ENCODE data around the gene C1orf174. TPM values are rescaled to one million over a fixed set of nuclear protein-coding genes. Genes with fewer than 3 reads are reported as not detected.

The C1orf174 gene
- total RNA-seq, 1 donor from 2014 or later, result 36.5 TPM

- Histone ChIP-seq H4K20me1 (ENCODE audit: low read depth) (no peaks in the 10 kb centered on the region), H3K4me3 (no peak overlapping the region), H3K36me3 (no peaks in the 10 kb centered on the region), H3K9me3 (ENCODE audit: low read depth) (no peaks in the 10 kb centered on the region), H3K4me1 (peaks cover 6% of the 10 kb centered on the region), H2AFZ (replicated peaks) (no peak overlapping the region), H3K27ac (no peak overlapping the region), H3K9ac (no peak overlapping the region), H3K79me2 (ENCODE audit: low read depth) (no peaks in the 10 kb centered on the region), H3F3A (ENCODE audit: low read depth) (no peaks in the 10 kb centered on the region), H3K27me3 (no peaks in the 10 kb centered on the region), H3K4me2 (no peak overlapping the region)
- DNase-seq (ENCODE audit: low spot score), result no peak
- H3K9me3 Mint-ChIP-seq, result no peaks in the 10 kb centered on the region
- no peaks in the 10 kb centered on the region for H3K36me3 Mint-ChIP-seq
- peaks cover 24% of the 10 kb centered on the region for H3K4me1 Mint-ChIP-seq
- H3K27me3 Mint-ChIP-seq (ENCODE audit: insufficient read depth, low read depth), result peaks cover 7% of the 10 kb centered on the region
- no peak overlapping the region for H3K27ac Mint-ChIP-seq
- H3K4me3 Mint-ChIP-seq, result no peak overlapping the region
- TF ChIP-seq EZH2 (IDR thresholded peaks at IDR 0.05) (no peak), CTCF (IDR thresholded peaks at IDR 0.05) (no peak), EZH2phosphoT487 (IDR thresholded peaks at IDR 0.05) (no peak)
These were observed 14.3 kb upstream of the C1orf174 start for GRCh38 chr1:3914331-3914851.

GRCh38 chr1:3912809-3913685 is 13.0 kb upstream of the C1orf174 start:
- no peaks in the 10 kb centered on the region for H3K36me3 Mint-ChIP-seq
- Histone ChIP-seq H3K27ac (no peak overlapping the region), H3K9ac (no peak overlapping the region), H3K4me3 (no peak overlapping the region), H3K4me1 (peaks cover 6% of the 10 kb centered on the region), H3F3A (ENCODE audit: low read depth) (no peaks in the 10 kb centered on the region), H3K9me3 (ENCODE audit: low read depth) (no peaks in the 10 kb centered on the region), H3K4me2 (no peak overlapping the region), H3K36me3 (no peaks in the 10 kb centered on the region), H3K79me2 (ENCODE audit: low read depth) (no peaks in the 10 kb centered on the region), H2AFZ (replicated peaks) (no peak overlapping the region), H4K20me1 (ENCODE audit: low read depth) (no peaks in the 10 kb centered on the region), H3K27me3 (no peaks in the 10 kb centered on the region)
- no peak for DNase-seq (ENCODE audit: low spot score)
- H3K27ac Mint-ChIP-seq, result no peak overlapping the region
- no peaks in the 10 kb centered on the region for H3K9me3 Mint-ChIP-seq
- no peak overlapping the region for H3K4me3 Mint-ChIP-seq
- peaks cover 37% of the 10 kb centered on the region for H3K4me1 Mint-ChIP-seq
- TF ChIP-seq EZH2 (IDR thresholded peaks at IDR 0.05) (no peak), EZH2phosphoT487 (IDR thresholded peaks at IDR 0.05) (no peak), CTCF (IDR thresholded peaks at IDR 0.05) (no peak)
- H3K27me3 Mint-ChIP-seq (ENCODE audit: insufficient read depth, low read depth), result peaks cover 9% of the 10 kb centered on the region

- Mint-ChIP-seq H3K36me3 (no peaks in the 10 kb centered on the region), H3K27ac (peak overlapping the region; percentile 78), H3K4me3 (no peak overlapping the region), H3K4me1 (peaks cover 43% of the 10 kb centered on the region), H3K9me3 (no peaks in the 10 kb centered on the region), H3K27me3 (ENCODE audit: insufficient read depth, low read depth) (peaks cover 10% of the 10 kb centered on the region)
- Histone ChIP-seq H3K36me3 (no peaks in the 10 kb centered on the region), H3F3A (ENCODE audit: low read depth) (no peaks in the 10 kb centered on the region), H3K9me3 (ENCODE audit: low read depth) (no peaks in the 10 kb centered on the region), H3K9ac (no peak overlapping the region), H2AFZ (replicated peaks) (no peak overlapping the region), H3K4me3 (no peak overlapping the region), H3K4me2 (no peak overlapping the region), H3K79me2 (ENCODE audit: low read depth) (no peaks in the 10 kb centered on the region), H3K27me3 (no peaks in the 10 kb centered on the region), H4K20me1 (ENCODE audit: low read depth) (no peaks in the 10 kb centered on the region), H3K27ac (no peak overlapping the region), H3K4me1 (peaks cover 6% of the 10 kb centered on the region)
- TF ChIP-seq EZH2phosphoT487 (IDR thresholded peaks at IDR 0.05) (no peak), CTCF (IDR thresholded peaks at IDR 0.05) (no peak), EZH2 (IDR thresholded peaks at IDR 0.05) (no peak)
- no peak for DNase-seq (ENCODE audit: low spot score)
These were observed 12.1 kb upstream of the C1orf174 start for GRCh38 chr1:3911981-3912808.
